ENCODE data around the gene DNAJB2.
A peak's percentile ranks its signal among the peaks of the same experiment; 100 is the strongest.
"Not testable (repeated sequence)": the region's sequence is repeated elsewhere in the genome, so short reads cannot be mapped to it uniquely, and the experiment has no call there.

The DNAJB2 gene

GRCh38 chr2:219300022-219300421 lies 20.9 kb downstream of the DNAJB2 start:
- DNase-seq (ENCODE audit: low read depth), result no peak
- H3K4me3 ChIP-seq (ENCODE audit: low read length), result no peak overlapping the region
- TF ChIP-seq CTCF (IDR thresholded peaks at IDR 0.05; ENCODE audit: insufficient read depth, low read depth, low read length, missing control alignments), result no peak

GRCh38 chr2:219302412-219302968 lies 23.3 kb downstream of the DNAJB2 start:
- no peak overlapping the region for H3K4me3 ChIP-seq (ENCODE audit: low read length)
- no peak for TF ChIP-seq CTCF (IDR thresholded peaks at IDR 0.05; ENCODE audit: insufficient read depth, low read depth, low read length, missing control alignments)
- no peak for DNase-seq (ENCODE audit: low read depth)

GRCh38 chr2:219304223-219304622 lies 25.1 kb downstream of the DNAJB2 start:
- no peak for TF ChIP-seq CTCF (IDR thresholded peaks at IDR 0.05; ENCODE audit: insufficient read depth, low read depth, low read length, missing control alignments)
- no peak for DNase-seq (ENCODE audit: low read depth)
- no peak overlapping the region for H3K4me3 ChIP-seq (ENCODE audit: low read length)

- DNase-seq (ENCODE audit: low read depth), result no peak
- H3K4me3 ChIP-seq (ENCODE audit: low read length), result no peak overlapping the region
- no peak for TF ChIP-seq CTCF (IDR thresholded peaks at IDR 0.05; ENCODE audit: insufficient read depth, low read depth, low read length, missing control alignments)
Measured at GRCh38 chr2:219306047-219306446, 26.9 kb downstream of the DNAJB2 start.

- H3K4me3 ChIP-seq (ENCODE audit: low read length), result no peak overlapping the region
- no peak for TF ChIP-seq CTCF (IDR thresholded peaks at IDR 0.05; ENCODE audit: insufficient read depth, low read depth, low read length, missing control alignments)
Measured at GRCh38 chr2:219308142-219309101, 29.3 kb downstream of the DNAJB2 start.

GRCh38 chr2:219309278-219309677 lies 30.1 kb downstream of the DNAJB2 start, which contains the start of gene PTPRN:
Gene PTPRN, minus strand, starts transcription at chr2:219309401. Its CDS starts 69 bp downstream, at chr2:219309332.
- no peak for TF ChIP-seq CTCF (IDR thresholded peaks at IDR 0.05; ENCODE audit: insufficient read depth, low read depth, low read length, missing control alignments)
- H3K4me3 ChIP-seq (ENCODE audit: low read length), result no peak within 1 kb of the TSS
- no peak for DNase-seq (ENCODE audit: low read depth)

More at GRCh38 chr2:219308142-219309101, 29.3 kb downstream of the DNAJB2 start:
- peak; percentile 69 for DNase-seq (ENCODE audit: low read depth)

GRCh38 chr2:219312683-219313263 lies 33.6 kb downstream of the DNAJB2 start:
- H3K4me3 ChIP-seq (ENCODE audit: low read length); DNase-seq (ENCODE audit: low read depth): not testable (repeated sequence)

All from epithelial cell of esophagus (primary cell).